ENCODE results near the gene ZNF384. TPM values are rescaled to one million over a fixed set of nuclear protein-coding genes. Genes with fewer than 3 reads are reported as not detected.

ZNF384 gene
- 10 to 100 TPM; 25.4 to 37.9 (median 27.9) TPM for total RNA-seq
- 10 to 100 TPM; 22.0 to 44.9 (median 23.8) TPM for polyA plus RNA-seq
- long read RNA-seq, donor 1, partial matches to known transcripts: 7 of 13 reads
- long read RNA-seq, donor 1, other reads (novel, unspliced or antisense): 5 of 13 reads
- long read RNA-seq, donor 2, partial matches to known transcripts: 9 of 19 reads
- long read RNA-seq, donor 2, other reads (novel, unspliced or antisense): 9 of 19 reads

DNA sequence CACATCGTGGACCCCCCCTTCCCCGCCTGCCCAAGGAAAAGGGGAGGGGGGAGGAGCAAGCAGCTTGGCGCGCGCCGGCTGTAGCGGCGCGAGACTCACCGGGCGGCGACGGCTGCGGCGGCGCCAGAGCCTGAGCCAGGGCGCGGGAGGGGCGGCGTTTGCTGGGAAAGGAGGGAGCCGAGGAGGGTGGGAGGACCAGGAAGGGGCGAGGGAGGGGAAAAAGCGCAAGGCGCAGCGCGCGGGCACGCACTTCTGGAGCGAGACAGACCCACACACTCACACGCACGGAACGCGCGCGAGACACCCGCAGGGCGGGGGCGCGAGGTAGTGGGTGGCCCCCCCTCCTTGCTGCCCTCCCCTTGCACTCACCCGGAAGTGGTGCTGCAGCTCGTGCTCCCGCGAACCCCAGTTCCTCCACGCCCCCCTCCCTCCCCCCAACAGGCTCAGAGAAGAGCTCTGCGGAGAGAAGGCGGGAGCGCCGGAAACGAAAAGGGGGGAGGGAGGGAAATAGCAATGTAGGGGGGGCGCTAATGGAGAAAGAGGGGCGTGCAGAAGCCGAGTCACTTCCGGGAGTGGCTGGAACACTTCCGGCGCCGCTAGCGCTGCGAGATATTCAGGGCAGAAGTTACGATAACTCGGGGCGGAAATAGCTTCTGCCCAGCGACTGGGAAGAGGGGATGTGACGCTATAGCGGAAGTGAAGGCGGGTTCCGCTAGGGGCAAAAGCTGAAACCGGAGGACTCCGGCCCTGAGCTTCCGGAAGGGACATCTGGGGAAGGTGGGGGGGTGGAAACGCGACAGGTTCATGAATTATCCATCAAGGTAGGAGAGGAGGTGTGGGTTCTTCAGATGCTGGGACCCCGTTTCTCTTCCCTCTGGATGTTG, at the start of gene ZNF384:
TSS of gene ZNF384 (minus strand) at position 377 of the 884 bp plus-strand sequence. CDS start 9,855 bp downstream, outside the sequence.
- TF ChIP-seq, protein P1, sequence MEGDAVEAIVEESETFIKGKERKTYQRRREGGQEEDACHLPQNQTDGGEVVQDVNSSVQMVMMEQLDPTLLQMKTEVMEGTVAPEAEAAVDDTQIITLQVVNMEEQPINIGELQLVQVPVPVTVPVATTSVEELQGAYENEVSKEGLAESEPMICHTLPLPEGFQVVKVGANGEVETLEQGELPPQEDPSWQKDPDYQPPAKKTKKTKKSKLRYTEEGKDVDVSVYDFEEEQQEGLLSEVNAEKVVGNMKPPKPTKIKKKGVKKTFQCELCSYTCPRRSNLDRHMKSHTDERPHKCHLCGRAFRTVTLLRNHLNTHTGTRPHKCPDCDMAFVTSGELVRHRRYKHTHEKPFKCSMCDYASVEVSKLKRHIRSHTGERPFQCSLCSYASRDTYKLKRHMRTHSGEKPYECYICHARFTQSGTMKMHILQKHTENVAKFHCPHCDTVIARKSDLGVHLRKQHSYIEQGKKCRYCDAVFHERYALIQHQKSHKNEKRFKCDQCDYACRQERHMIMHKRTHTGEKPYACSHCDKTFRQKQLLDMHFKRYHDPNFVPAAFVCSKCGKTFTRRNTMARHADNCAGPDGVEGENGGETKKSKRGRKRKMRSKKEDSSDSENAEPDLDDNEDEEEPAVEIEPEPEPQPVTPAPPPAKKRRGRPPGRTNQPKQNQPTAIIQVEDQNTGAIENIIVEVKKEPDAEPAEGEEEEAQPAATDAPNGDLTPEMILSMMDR (IDR thresholded peaks at IDR 0.05): peak; percentile 6
- peaks cover 21% of the 10 kb centered on the region for H3K4me1 ChIP-seq
- 0 to 1% (median 0%) methylated on average over 67 to 72 of the region's 72 CpGs for WGBS, 3 donors

DNA sequence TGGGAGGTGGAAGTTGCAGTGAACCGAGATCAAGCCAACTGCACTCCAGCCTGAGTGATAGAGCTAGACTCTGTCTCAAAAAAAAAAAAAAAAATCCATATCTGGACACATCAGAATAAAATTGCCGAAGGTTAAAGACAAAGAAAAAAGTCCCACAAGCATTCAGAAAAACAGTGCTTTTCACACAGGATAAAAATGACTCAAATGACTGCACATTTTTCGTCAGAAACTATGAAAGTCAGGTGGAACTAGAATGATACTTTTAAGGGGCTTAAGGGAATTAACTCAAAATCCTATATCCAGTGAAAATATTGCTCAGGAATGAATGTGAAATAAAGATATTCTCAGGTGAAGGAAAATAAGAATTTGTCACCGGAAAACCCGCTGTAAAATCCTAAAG, 47.6 kb upstream of the ZNF384 start:
- intact Hi-C loops (cut with DNase I): loop anchor here in 1 of 2 donors (5.0 kb wide), 1 partner anchor 41 kb away; no protein-coding TSS in a partner anchor
- Histone ChIP-seq H3K4me3 (no peak overlapping the region), H3K9me3 (no peaks in the 10 kb centered on the region), H3K27me3 (ENCODE audit: insufficient read depth in 3 of 3, low read length in 2 of 3) (no peaks in the 10 kb centered on the region), H3K36me3 (ENCODE audit: insufficient read depth in 1 of 2, low read depth in 1 of 2) (peaks cover 5 to 16% of the 10 kb centered on the region in 2 donors), H3K4me1 (peaks cover 12% of the 10 kb centered on the region), H3K27ac (peak overlapping the region; percentile 84)
- no peak for ATAC-seq
- WGBS, 3 donors: 91 to 97% (median 93%) methylated on average over 5 of the region's 5 CpGs
- TF ChIP-seq, protein P1 (IDR thresholded peaks at IDR 0.05): no peak
- DNase-seq: no peak

More for the DNA sequence above, at the start of gene ZNF384:
- Histone ChIP-seq H3K27ac (peak within 1 kb of the TSS; percentile 99), H3K36me3 (ENCODE audit: insufficient read depth in 1 of 2, low read depth in 1 of 2) (peaks cover 0 to 9% of the 10 kb centered on the region in 2 donors), H3K4me3 (peak within 1 kb of the TSS; percentile 79), H3K27me3 (ENCODE audit: insufficient read depth in 3 of 3, low read length in 2 of 3) (no peaks in the 10 kb centered on the region), H3K9me3 (no peaks in the 10 kb centered on the region)
- DNase-seq: peak; percentile 96 to 98
- ATAC-seq: peak; percentile 90 to 92 (median 92)
- intact Hi-C loops (cut with DNase I): loop anchor here in 1 of 2 donors (1.0 to 10.0 kb wide), 3 partner anchors 26 to 194 kb away; partner anchors contain the start of genes COPS7A, ING4, MRPL51 and NCAPD2

DNA sequence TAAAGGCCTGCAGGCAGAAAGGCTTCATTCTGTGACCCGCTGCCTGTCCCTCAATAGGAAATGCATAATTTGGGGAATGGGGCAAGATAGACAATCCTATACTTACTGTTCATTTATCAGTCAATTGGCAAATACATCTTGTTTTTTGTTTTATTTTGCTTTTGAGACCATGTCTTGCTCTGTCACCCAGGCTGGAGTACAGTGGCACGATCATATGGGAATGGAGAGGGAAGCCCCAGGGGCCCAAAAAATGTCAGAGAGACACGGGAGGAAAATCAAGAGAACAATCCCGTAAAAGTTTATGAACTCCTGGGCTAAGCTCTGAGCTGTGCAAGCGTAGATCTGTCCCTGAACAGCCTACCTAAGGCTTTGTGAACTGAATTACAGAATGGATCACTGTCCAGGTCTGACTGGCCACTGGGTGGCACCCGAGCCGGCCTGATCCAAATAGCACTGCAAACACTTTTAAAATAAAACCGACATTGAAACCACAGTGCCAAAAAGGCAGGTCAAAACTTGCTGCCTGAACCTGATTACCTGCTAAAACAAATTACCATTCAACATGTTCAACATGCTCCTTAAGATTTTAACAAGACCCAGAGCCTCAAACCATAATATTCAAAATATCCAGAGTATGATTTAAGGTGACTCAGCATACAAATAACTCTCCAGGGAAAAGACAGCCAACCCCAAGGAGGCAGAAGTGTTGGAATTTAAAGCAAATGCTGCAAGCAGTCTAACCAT, 46.4 kb upstream of the ZNF384 start:
- TF ChIP-seq, protein P1 (IDR thresholded peaks at IDR 0.05): peak; percentile 79
- intact Hi-C loops (cut with DNase I): loop anchor here (2.0 to 5.0 kb wide), 3 partner anchors 42 to 91 kb away; no protein-coding TSS in a partner anchor
- WGBS, 3 donors: 28 to 40% (median 32%) methylated on average over 8 of the region's 8 CpGs
- H3K27me3 ChIP-seq (ENCODE audit: insufficient read depth in 3 of 3, low read length in 2 of 3): no peaks in the 10 kb centered on the region
- H3K4me3 ChIP-seq: peak overlapping the region; percentile 30
- H3K36me3 ChIP-seq (ENCODE audit: insufficient read depth in 1 of 2, low read depth in 1 of 2): peaks cover 8 to 27% of the 10 kb centered on the region in 2 donors
- peak; percentile 61 to 83 for DNase-seq
- no peaks in the 10 kb centered on the region for H3K9me3 ChIP-seq
- H3K4me1 ChIP-seq: peaks cover 12% of the 10 kb centered on the region
- H3K27ac ChIP-seq: peak overlapping the region; percentile 84
- peak; percentile 93 to 98 (median 96) for ATAC-seq

Measured in psoas muscle (tissue), 8 donors.